ENCODE measurements around the gene KLHL29. TPM values are rescaled to one million over a fixed set of nuclear protein-coding genes. Genes with fewer than 3 reads are reported as not detected.

The KLHL29 gene
- total RNA-seq, 1 experiment from 2014 or later: 43.1 TPM

GRCh38 chr2:23696752-23697045 lies 311.7 kb downstream of the KLHL29 start:
- Mint-ChIP-seq H3K36me3 (ENCODE audit: insufficient read depth, unreplicated experiment) (peaks cover 38% of the 10 kb centered on the region), H3K4me1 (ENCODE audit: insufficient read depth, unreplicated experiment) (no peaks in the 10 kb centered on the region), H3K4me3 (ENCODE audit: unreplicated experiment) (no peak overlapping the region), H3K27ac (ENCODE audit: low read depth, unreplicated experiment) (no peak overlapping the region), H3K27me3 (ENCODE audit: insufficient read depth, unreplicated experiment) (no peaks in the 10 kb centered on the region), H3K9me3 (ENCODE audit: unreplicated experiment) (peaks cover 10% of the 10 kb centered on the region)
- no TSS peak for BruUV-seq (replicated peaks)
- ChIA-PET POLR2A (no interaction called here), CTCF (no interaction called here)
- no peak for TF ChIP-seq CTCF (IDR thresholded peaks at IDR 0.05; ENCODE audit: unreplicated experiment)
- intact Hi-C loops (cut with micrococcal nuclease): no loop called here
- no peak for DNase-seq (ENCODE audit: unreplicated experiment)

- no peaks in the 10 kb centered on the region for H3K27me3 Mint-ChIP-seq (ENCODE audit: insufficient read depth, unreplicated experiment)
- H3K4me3 Mint-ChIP-seq (ENCODE audit: unreplicated experiment): no peak overlapping the region
- CTCF ChIA-PET: no interaction called here
- no TSS peak for BruUV-seq (replicated peaks)
- no peak overlapping the region for H3K27ac Mint-ChIP-seq (ENCODE audit: low read depth, unreplicated experiment)
- no peak for DNase-seq (ENCODE audit: unreplicated experiment)
- H3K4me1 Mint-ChIP-seq (ENCODE audit: insufficient read depth, unreplicated experiment): no peaks in the 10 kb centered on the region
- intact Hi-C loops (cut with micrococcal nuclease): no loop called here
- H3K36me3 Mint-ChIP-seq (ENCODE audit: insufficient read depth, unreplicated experiment): peaks cover 40% of the 10 kb centered on the region
- H3K9me3 Mint-ChIP-seq (ENCODE audit: unreplicated experiment): peaks cover 10% of the 10 kb centered on the region
- TF ChIP-seq CTCF (IDR thresholded peaks at IDR 0.05; ENCODE audit: unreplicated experiment): no peak
- POLR2A ChIA-PET: no interaction called here
These were observed 312.5 kb downstream of the KLHL29 start for GRCh38 chr2:23697256-23698075.

- CTCF ChIA-PET: interaction anchor here (0.6 kb wide), 1 partner anchor 28 kb away, joined by 3 read pairs; no protein-coding TSS in a partner anchor
- DNase-seq (ENCODE audit: unreplicated experiment): no peak
- Mint-ChIP-seq H3K4me3 (ENCODE audit: unreplicated experiment) (no peak overlapping the region), H3K27ac (ENCODE audit: low read depth, unreplicated experiment) (no peak overlapping the region), H3K4me1 (ENCODE audit: insufficient read depth, unreplicated experiment) (no peaks in the 10 kb centered on the region), H3K9me3 (ENCODE audit: unreplicated experiment) (peaks cover 10% of the 10 kb centered on the region), H3K27me3 (ENCODE audit: insufficient read depth, unreplicated experiment) (no peaks in the 10 kb centered on the region), H3K36me3 (ENCODE audit: insufficient read depth, unreplicated experiment) (peaks cover 46% of the 10 kb centered on the region)
- intact Hi-C loops (cut with micrococcal nuclease): no loop called here
- POLR2A ChIA-PET: interaction anchor here (0.9 kb wide), 1 partner anchor 19 kb away, joined by 3 read pairs; no protein-coding TSS in a partner anchor
- no TSS peak for BruUV-seq (replicated peaks)
- no peak for TF ChIP-seq CTCF (IDR thresholded peaks at IDR 0.05; ENCODE audit: unreplicated experiment)
These were observed 313.2 kb downstream of the KLHL29 start for GRCh38 chr2:23698116-23698693.

- Mint-ChIP-seq H3K4me3 (ENCODE audit: unreplicated experiment) (no peak overlapping the region), H3K27me3 (ENCODE audit: insufficient read depth, unreplicated experiment) (no peaks in the 10 kb centered on the region), H3K36me3 (ENCODE audit: insufficient read depth, unreplicated experiment) (peaks cover 46% of the 10 kb centered on the region), H3K4me1 (ENCODE audit: insufficient read depth, unreplicated experiment) (no peaks in the 10 kb centered on the region), H3K9me3 (ENCODE audit: unreplicated experiment) (peaks cover 10% of the 10 kb centered on the region), H3K27ac (ENCODE audit: low read depth, unreplicated experiment) (no peak overlapping the region)
- ChIA-PET CTCF (interaction anchor here (0.6 kb wide), 1 partner anchor 29 kb away, joined by 3 read pairs; no protein-coding TSS in a partner anchor), POLR2A (interaction anchor here (0.8 to 0.9 kb wide), 2 partner anchors 19 to 59 kb away, joined by 3 to 5 read pairs; no protein-coding TSS in a partner anchor)
- DNase-seq (ENCODE audit: unreplicated experiment): no peak
- intact Hi-C loops (cut with micrococcal nuclease): no loop called here
- TF ChIP-seq CTCF (IDR thresholded peaks at IDR 0.05; ENCODE audit: unreplicated experiment): no peak
- no TSS peak for BruUV-seq (replicated peaks)
These were observed 314.0 kb downstream of the KLHL29 start for GRCh38 chr2:23698721-23699579.
